ENCODE results near the gene ZMYM3.

DNA sequence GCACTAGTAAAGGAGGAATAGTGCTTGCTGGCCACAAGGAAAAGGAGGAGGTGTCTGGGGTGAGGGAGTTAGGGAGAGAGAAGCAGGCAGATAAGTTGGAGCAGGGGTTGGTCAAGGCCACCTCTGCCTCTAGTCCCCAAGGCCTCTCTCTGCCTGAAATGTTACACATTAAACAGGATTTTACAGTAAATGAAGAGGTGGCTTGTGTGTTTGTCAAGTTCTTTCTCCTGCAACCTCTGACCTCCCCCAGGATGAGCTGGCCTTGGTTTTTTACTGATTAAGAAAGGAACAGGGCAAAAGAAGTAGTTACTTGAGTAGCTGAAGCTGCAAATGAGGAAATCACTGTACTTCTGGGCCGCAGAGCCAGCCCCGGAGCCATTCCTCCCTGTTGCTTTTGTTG is 28.9 kb downstream of the ZMYM3 start:
- TF ChIP-seq POLR2A (IDR thresholded peaks at IDR 0.05): no peak
- TF ChIP-seq, protein P1, sequence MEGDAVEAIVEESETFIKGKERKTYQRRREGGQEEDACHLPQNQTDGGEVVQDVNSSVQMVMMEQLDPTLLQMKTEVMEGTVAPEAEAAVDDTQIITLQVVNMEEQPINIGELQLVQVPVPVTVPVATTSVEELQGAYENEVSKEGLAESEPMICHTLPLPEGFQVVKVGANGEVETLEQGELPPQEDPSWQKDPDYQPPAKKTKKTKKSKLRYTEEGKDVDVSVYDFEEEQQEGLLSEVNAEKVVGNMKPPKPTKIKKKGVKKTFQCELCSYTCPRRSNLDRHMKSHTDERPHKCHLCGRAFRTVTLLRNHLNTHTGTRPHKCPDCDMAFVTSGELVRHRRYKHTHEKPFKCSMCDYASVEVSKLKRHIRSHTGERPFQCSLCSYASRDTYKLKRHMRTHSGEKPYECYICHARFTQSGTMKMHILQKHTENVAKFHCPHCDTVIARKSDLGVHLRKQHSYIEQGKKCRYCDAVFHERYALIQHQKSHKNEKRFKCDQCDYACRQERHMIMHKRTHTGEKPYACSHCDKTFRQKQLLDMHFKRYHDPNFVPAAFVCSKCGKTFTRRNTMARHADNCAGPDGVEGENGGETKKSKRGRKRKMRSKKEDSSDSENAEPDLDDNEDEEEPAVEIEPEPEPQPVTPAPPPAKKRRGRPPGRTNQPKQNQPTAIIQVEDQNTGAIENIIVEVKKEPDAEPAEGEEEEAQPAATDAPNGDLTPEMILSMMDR (IDR thresholded peaks at IDR 0.05): no peak

Data from right lobe of liver (tissue), 4 donors.